Heart right ventricle (tissue), 16 donors: ENCODE data around the gene TMEM204. TPM values are rescaled to one million over a fixed set of nuclear protein-coding genes. Genes with fewer than 3 reads are reported as not detected.

ENCODE experiments used
- ATAC-seq, 8 donors: fragments of 200-7000 bp; cut with Tn5 transposase; one replicate each; pipeline ENCODE4 v1.9.1; 2020; ENCODE audit warnings: mild to moderate bottlenecking in 8 of 8, moderate library complexity in 8 of 8, moderate number of reproducible peaks in 1 of 8
- DNase-seq, 2 donors: peaks; one replicate each; pipeline ENCODE4 v3.0.0-alpha.2; 2020
- H3K27ac ChIP-seq, 10 donors: fragments of 200-600 bp; sonication (generic) in 2 of 10; one replicate each; pipeline versions ENCODE4 v1.5.0 to v1.8.0; 2020 to 2022; ENCODE audit warnings: mild to moderate bottlenecking in 3 of 10
- H3K27me3 ChIP-seq, 7 donors: fragments of 200-600 bp; one replicate each; pipeline ENCODE4 v1.8.0; 2021 to 2022; ENCODE audit warnings: mild to moderate bottlenecking in 2 of 7
- H3K36me3 ChIP-seq, 9 donors: fragments of 200-600 bp; sonication (generic) in 1 of 9; one replicate each; pipeline versions ENCODE4 v1.5.0 to v1.8.0; 2020 to 2022; ENCODE audit warnings: mild to moderate bottlenecking in 2 of 9
- H3K4me1 ChIP-seq, 9 donors: fragments of 200-600 bp; sonication (generic) in 1 of 9; one replicate each; pipeline versions ENCODE4 v1.5.0 to v1.8.0; 2020 to 2022; ENCODE audit warnings: mild to moderate bottlenecking in 4 of 9
- H3K4me3 ChIP-seq, 10 donors: fragments of 200-600 bp; sonication (generic) in 2 of 10; one replicate each; pipeline versions ENCODE4 v1.5.0 to v1.8.0; 2020 to 2022; ENCODE audit warnings: mild to moderate bottlenecking in 7 of 10, moderate library complexity in 2 of 10
- H3K9me3 ChIP-seq, 11 donors: fragments of 200-600 bp in 10 of 11; sonication (generic) in 2 of 11; one replicate each; pipeline versions ENCODE4 v1.5.0 to v1.8.0; 2013 to 2022; ENCODE audit warnings: mild to moderate bottlenecking in 2 of 11, control low read depth in 1 of 11, moderate library complexity in 1 of 11
- CTCF ChIP-seq, 9 donors: fragments of 200-600 bp; sonication (generic) in 2 of 9; IDR thresholded peaks; one replicate each; pipeline versions ENCODE4 v1.5.0 to v1.8.0; 2021 to 2022; ENCODE audit warnings: antibody characterized with exemption in 9 of 9, mild to moderate bottlenecking in 5 of 9, moderate library complexity in 1 of 9
- WGBS, 2 donors: extraction: QIAGEN DNeasy Blood & Tissue Kit; methylation state at CpG; one replicate each; pipeline ENCODE4 v1.1.7; 2013; ENCODE audit warnings: inconsistent platforms in 1 of 2; 5-methylcytosine and 5-hydroxymethylcytosine counted together
- intact Hi-C, 10 donors: fragments of 100-400 bp; cut with DNase I; formaldehyde crosslinking; loops; one replicate each; pipeline versions ENCODE4 v1.11.1 to v1.14.2; 2022
- polyA plus RNA-seq, 2 donors: library from polyadenylated mRNA; stranded (reverse); fragments of 200-250 nt; gene quantifications; one replicate each; pipeline ENCODE4 v1.2.3, GENCODE V29; 2013
- total RNA-seq, 10 donors: library from RNA; stranded (reverse); fragmentation: NEBNext Ultra II Directional in 3 of 10; extraction: Animal tissue kit (Norgen Biotek cat#: 25700) in 3 of 10; gene quantifications; one replicate each; pipeline versions ENCODE4 v1.2.1 to v1.2.4, GENCODE V29; 2021 to 2023
- donor health status: Arrhythmogenic right ventricular cardiomyopathy.
- donor health status: ischemic (EF 13 %, LVEDD 7.1; RV severe dilation, severe dysfunction).
- donor health status: healthy with polysubstance abuse.
- donor health status: DM: no; HTN: yes; CAD: no.
- donor health status: DM: no; HTN: no; CAD: no.
- donor health status: ischemic (EF 25% LVEDD 6.9; RV normal size, moderate dysfunction).
- donor health status: ischemic (EF 25% LVEDD 5.7; RV mildly dilated, moderate dysfunction).
- donor health status: healthy.
- donor health status: DM: yes; HTN: yes; CAD: no.
- donor health status: Ischemic cardiomyopathy.
- donor health status: ischemic (EF 35%, LVEDD 5.7; RV mildly dilated, moderate dysfunction).
- donor health status: nonischemic (EF 11% LVEDD 7.7; RV severe dilation, severe dysfunction).
- donor health status: DM: yes; HTN: yes; CAD: no.
- donor health status: PGD.
- donor health status: ischemic (EF 29% LVEDD 5.4; RV normal size, mild dysfunction).
- donor health status: nonischemic (EF 23%, LVEDD 6.1; RV moderate dilation, normal function).

Gene TMEM204
- total and polyA plus RNA-seq, 12 donors: 10.7 to 49.9 (median 19.8) TPM

GRCh38 chr16:1541293-1542165 is 8.1 kb downstream of the TMEM204 start:
- no peak for DNase-seq
- Histone ChIP-seq H3K9me3 (no peaks in the 10 kb centered on the region), H3K4me3 (peak overlapping the region in 3 of 10 donors; percentile 13 to 22 (median 14)), H3K4me1 (peaks cover 57 to 100% (median 97%) of the 10 kb centered on the region in 9 donors), H3K27me3 (no peaks in the 10 kb centered on the region), H3K36me3 (peaks cover 0 to 85% (median 33%) of the 10 kb centered on the region in 9 donors), H3K27ac (peak overlapping the region; percentile 30 to 99 (median 96))
- no peak for ATAC-seq
- WGBS, 2 donors: 77 to 80% methylated on average over 41 of the region's 41 CpGs
- no peak for TF ChIP-seq CTCF (IDR thresholded peaks at IDR 0.05)
- intact Hi-C loops: loop anchor here in 3 of 10 donors (10.0 kb wide), 3 partner anchors 47 to 493 kb away; partner anchors contain the start of genes TELO2 (in 2 of the 3) and UQCC4 (in 1 of the 3)

- intact Hi-C loops: loop anchor here in 3 of 10 donors (10.0 kb wide), 3 partner anchors 47 to 493 kb away; partner anchors contain the start of genes TELO2 (in 2 of the 3) and UQCC4 (in 1 of the 3)
- H3K27me3 ChIP-seq: no peaks in the 10 kb centered on the region
- no peak for TF ChIP-seq CTCF (IDR thresholded peaks at IDR 0.05)
- WGBS, 2 donors: 79 to 82% methylated on average over 2 of the region's 2 CpGs
- H3K36me3 ChIP-seq: peaks cover 0 to 85% (median 30%) of the 10 kb centered on the region in 9 donors
- H3K9me3 ChIP-seq: no peaks in the 10 kb centered on the region
- peak overlapping the region; percentile 30 to 99 (median 96) for H3K27ac ChIP-seq
- no peak for ATAC-seq
- peaks cover 59 to 100% (median 98%) of the 10 kb centered on the region in 9 donors for H3K4me1 ChIP-seq
- no peak overlapping the region for H3K4me3 ChIP-seq
- DNase-seq: no peak
Observed at GRCh38 chr16:1542166-1542500, 8.7 kb downstream of the TMEM204 start.

- DNase-seq: no peak
- Histone ChIP-seq H3K27me3 (no peaks in the 10 kb centered on the region), H3K27ac (peak overlapping the region in 9 of 10 donors; percentile 86 to 99 (median 97)), H3K9me3 (no peaks in the 10 kb centered on the region), H3K36me3 (peaks cover 0 to 81% (median 26%) of the 10 kb centered on the region in 9 donors), H3K4me3 (peak overlapping the region in 1 of 10 donors; percentile 5), H3K4me1 (peaks cover 62 to 100% (median 98%) of the 10 kb centered on the region in 9 donors)
- 78 to 82% methylated on average over 18 of the region's 18 CpGs for WGBS, 2 donors
- intact Hi-C loops: loop anchor here in 3 of 10 donors (10.0 kb wide), 3 partner anchors 48 to 492 kb away; partner anchors contain the start of genes TELO2 (in 2 of the 3) and UQCC4 (in 1 of the 3)
- no peak for TF ChIP-seq CTCF (IDR thresholded peaks at IDR 0.05)
- ATAC-seq: no peak
Observed at GRCh38 chr16:1542533-1542932, 9.1 kb downstream of the TMEM204 start.

- peaks cover 68 to 100% (median 96%) of the 10 kb centered on the region in 9 donors for H3K4me1 ChIP-seq
Observed at GRCh38 chr16:1543085-1543896, 9.8 kb downstream of the TMEM204 start.

More at GRCh38 chr16:1543085-1543896, 9.8 kb downstream of the TMEM204 start:
- H3K9me3 ChIP-seq: no peaks in the 10 kb centered on the region
- H3K27ac ChIP-seq: peak overlapping the region; percentile 16 to 99 (median 96)
- H3K36me3 ChIP-seq: peaks cover 0 to 75% (median 26%) of the 10 kb centered on the region in 9 donors
- peak in 4 of 9 donors; percentile 13 to 22 (median 15) for TF ChIP-seq CTCF (IDR thresholded peaks at IDR 0.05)
- ATAC-seq (peak; percentile 36 to 81 (median 66)), DNase-seq (peak; percentile 81 to 86)
- WGBS, 2 donors: 43 to 54% methylated on average over 30 of the region's 30 CpGs
- H3K4me3 ChIP-seq: peak overlapping the region in 4 of 10 donors; percentile 0 to 25 (median 4)
- intact Hi-C loops: loop anchor here in 3 of 10 donors (10.0 kb wide), 3 partner anchors 48 to 492 kb away; partner anchors contain the start of genes TELO2 (in 2 of the 3) and UQCC4 (in 1 of the 3)
- no peaks in the 10 kb centered on the region for H3K27me3 ChIP-seq
